Gastrocnemius medialis (tissue), 4 donors: ENCODE measurements around the gene MSLN. TPM values are rescaled to one million over a fixed set of nuclear protein-coding genes. Genes with fewer than 3 reads are reported as not detected.
A peak's percentile ranks its signal among the peaks of the same experiment; 100 is the strongest.

ENCODE experiments used
- ATAC-seq, 2 donors: fragments of 150-250 bp; one replicate each; pipeline ENCODE4 v1.9.1; 2016
- DNase-seq, 2 donors: peaks; one replicate each; pipeline ENCODE4 v3.0.0-alpha.2; 2019
- H3K27ac ChIP-seq, 4 donors: fragments of 200-600 bp; sonication (generic); 1 replicate in 1 of 4; 2 replicates in 3 of 4; pipeline ENCODE4 v1.5.1; 2016 to 2018; ENCODE audit warnings: mild to moderate bottlenecking in 2 of 4, moderate library complexity in 1 of 4
- H3K27me3 ChIP-seq, 3 donors: fragments of 200-600 bp; sonication (generic) in 2 of 3; 1 replicate in 1 of 3; 2 replicates in 2 of 3; pipeline versions ENCODE4 v1.5.1 to v1.6.0; 2016 to 2019; ENCODE audit warnings: mild to moderate bottlenecking in 1 of 3, moderate library complexity in 1 of 3
- H3K36me3 ChIP-seq, 2 donors: fragments of 200-600 bp; sonication (generic) in 1 of 2; one replicate each; pipeline ENCODE4 v1.5.1; 2017 to 2018
- H3K4me1 ChIP-seq, 2 donors: fragments of 200-600 bp; sonication (generic) in 1 of 2; one replicate each; pipeline ENCODE4 v1.5.1; 2016 to 2017; ENCODE audit warnings: mild to moderate bottlenecking in 2 of 2
- H3K4me3 ChIP-seq, 4 donors: fragments of 200-600 bp; sonication (generic) in 3 of 4; 1 replicate in 1 of 4; 2 replicates in 3 of 4; pipeline ENCODE4 v1.5.1; 2016 to 2019; ENCODE audit warnings: mild to moderate bottlenecking in 2 of 4
- H3K9me3 ChIP-seq, 3 donors: fragments of 200-600 bp; sonication (generic) in 2 of 3; 1 replicate in 1 of 3; 2 replicates in 2 of 3; pipeline ENCODE4 v1.5.1; 2016 to 2019
- CTCF ChIP-seq, 5 experiments: fragments of 450-650 bp in 3 of 5; fragments of 200-600 bp in 2 of 5; sonication (generic) in 2 of 5; IDR thresholded peaks in 4 of 5; conservative IDR thresholded peaks in 1 of 5; 1 replicate in 4 of 5; 2 replicates in 1 of 5; pipeline ENCODE4 v1.5.1; 2016 to 2019; ENCODE audit warnings: antibody characterized with exemption in 5 of 5, mild to moderate bottlenecking in 3 of 5, moderate library complexity in 3 of 5
- POLR2A ChIP-seq, 2 donors: fragments of 450-650 bp; IDR thresholded peaks; one replicate each; pipeline ENCODE4 v1.6.1; 2017; ENCODE audit warnings: antibody characterized with exemption in 2 of 2, mild to moderate bottlenecking in 2 of 2, moderate library complexity in 2 of 2
- in situ Hi-C, 4 donors: fragments of 200-750 bp; cut with MboI; loops; one replicate each; pipeline versions ENCODE4 v1.15.0 to v1.8.0; 2017; ENCODE audit warnings: low sequenced_read_pairs in 4 of 4
- intact Hi-C: fragments of 100-400 bp; cut with DNase I; formaldehyde crosslinking; loops from one replicate; pipeline ENCODE4 v1.15.1; 2023; ENCODE audit warnings: low total_unique reads
- total RNA-seq, 4 donors: library from RNA; depleted of rRNA; stranded (reverse); fragments of >200 nt; gene quantifications; one replicate each; pipeline versions ENCODE4 v1.1.0 to v1.2.3, GENCODE V29; 2016

MSLN gene
- total RNA-seq, 4 donors from 2014 or later = not detected

GRCh38 chr16:714079-714478 is 46.5 kb upstream of the MSLN start:
- in situ Hi-C loops = no loop called here
- peak overlapping the region in 1 of 4 donors; percentile 46 for H3K4me3 ChIP-seq

GRCh38 chr16:714558-715476 is 45.7 kb upstream of the MSLN start, which contains the start of gene METRN:
Gene METRN (plus strand): TSS chr16:715118. CDS start chr16:715290, 172 bp downstream.
- DNase-seq = peak; percentile 71 to 83
- TF ChIP-seq POLR2A (IDR thresholded peaks at IDR 0.05) (peak in 1 of 2 donors; percentile 21), CTCF (IDR thresholded peaks at IDR 0.05 in 4 of 5, conservative IDR thresholded peaks at IDR 0.05 in 1 of 5) (no peak)
- Histone ChIP-seq H3K4me3 (peak within 1 kb of the TSS; percentile 64 to 86 (median 71)), H3K9me3 (no peaks in the 10 kb centered on the region), H3K27me3 (peaks cover 15 to 17% (median 16%) of the 10 kb centered on the region in 3 donors), H3K27ac (no peak within 1 kb of the TSS), H3K36me3 (no peaks in the 10 kb centered on the region), H3K4me1 (peaks cover 12 to 25% of the 10 kb centered on the region in 2 donors)
- in situ Hi-C loops = no loop called here
- intact Hi-C loops = no loop called here
- peak; percentile 85 to 94 for ATAC-seq

More at GRCh38 chr16:714079-714478, 46.5 kb upstream of the MSLN start:
- peaks cover 23 to 24% (median 24%) of the 10 kb centered on the region in 3 donors for H3K27me3 ChIP-seq
- no peak for TF ChIP-seq CTCF (IDR thresholded peaks at IDR 0.05 in 4 of 5, conservative IDR thresholded peaks at IDR 0.05 in 1 of 5)
- TF ChIP-seq POLR2A (IDR thresholded peaks at IDR 0.05) = no peak
- H3K9me3 ChIP-seq = no peaks in the 10 kb centered on the region
- DNase-seq (no peak), ATAC-seq (no peak)
- intact Hi-C loops = no loop called here
- no peaks in the 10 kb centered on the region for H3K36me3 ChIP-seq
- no peak overlapping the region for H3K27ac ChIP-seq
- H3K4me1 ChIP-seq = peaks cover 11 to 18% of the 10 kb centered on the region in 2 donors

- H3K4me3 ChIP-seq = peak overlapping the region; percentile 64 to 86 (median 71)
- H3K27me3 ChIP-seq = peaks cover 8 to 9% (median 9%) of the 10 kb centered on the region in 3 donors
- no peaks in the 10 kb centered on the region for H3K36me3 ChIP-seq
- intact Hi-C loops = no loop called here
- TF ChIP-seq CTCF (IDR thresholded peaks at IDR 0.05 in 4 of 5, conservative IDR thresholded peaks at IDR 0.05 in 1 of 5) (no peak), POLR2A (IDR thresholded peaks at IDR 0.05) (no peak)
- no peak for DNase-seq
- ATAC-seq = peak; percentile 8 to 14
- no peaks in the 10 kb centered on the region for H3K9me3 ChIP-seq
- no peak overlapping the region for H3K27ac ChIP-seq
- in situ Hi-C loops = no loop called here
- H3K4me1 ChIP-seq = peaks cover 19 to 33% of the 10 kb centered on the region in 2 donors
Observed at GRCh38 chr16:715477-716199, 44.9 kb upstream of the MSLN start.

GRCh38 chr16:716200-716568 is 44.4 kb upstream of the MSLN start:
- no peak for DNase-seq
- in situ Hi-C loops = no loop called here

More at GRCh38 chr16:716200-716568, 44.4 kb upstream of the MSLN start:
- peak overlapping the region; percentile 32 to 86 (median 67) for H3K4me3 ChIP-seq
- TF ChIP-seq CTCF (IDR thresholded peaks at IDR 0.05 in 4 of 5, conservative IDR thresholded peaks at IDR 0.05 in 1 of 5) (no peak), POLR2A (IDR thresholded peaks at IDR 0.05) (no peak)
- H3K36me3 ChIP-seq = no peaks in the 10 kb centered on the region
- H3K27me3 ChIP-seq = peaks cover 2 to 4% (median 3%) of the 10 kb centered on the region in 3 donors
- no peak overlapping the region for H3K27ac ChIP-seq
- ATAC-seq = no peak
- no peaks in the 10 kb centered on the region for H3K9me3 ChIP-seq
- peaks cover 19 to 34% of the 10 kb centered on the region in 2 donors for H3K4me1 ChIP-seq
- intact Hi-C loops = no loop called here
